Measurements from ENCODE around the gene KDM4D.
A peak's percentile ranks its signal among the peaks of the same experiment; 100 is the strongest.

KDM4D gene

DNA sequence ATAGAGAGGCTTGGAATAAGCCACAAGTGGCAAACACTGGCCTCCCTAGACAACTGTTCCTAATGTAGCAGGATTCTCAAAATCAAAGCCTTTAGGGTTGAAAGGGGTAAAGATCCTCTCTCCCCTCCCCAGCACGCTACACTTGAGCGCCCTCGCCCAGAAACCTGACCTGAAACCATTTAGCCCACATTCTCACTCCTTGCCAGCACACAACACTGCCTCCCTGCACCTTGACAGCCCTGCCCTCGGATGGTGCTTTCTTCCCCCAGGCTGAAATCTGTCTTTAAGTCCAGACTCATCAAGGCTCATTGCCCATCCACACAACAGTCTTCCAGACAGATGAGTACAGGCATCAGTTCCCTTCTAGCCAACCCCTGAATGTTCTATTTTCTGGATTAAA lies 26.7 kb upstream of the KDM4D start:
- Histone ChIP-seq H3K79me2 (ENCODE audit: insufficient read depth, low read length) (no peaks in the 10 kb centered on the region), H3K27me3 (ENCODE audit: insufficient read depth, low read length, poor library complexity) (no peaks in the 10 kb centered on the region), H4K20me1 (ENCODE audit: insufficient read depth, low read length) (no peaks in the 10 kb centered on the region), H2AFZ (ENCODE audit: low read depth, low read length) (no peak overlapping the region), H3K9me3 (ENCODE audit: insufficient read depth, low read length, severe bottlenecking) (no peaks in the 10 kb centered on the region), H3K36me3 (ENCODE audit: insufficient read depth, low read length) (no peaks in the 10 kb centered on the region), H3K4me3 (ENCODE audit: low read depth in 1 of 2, low read length in 2 of 2) (no peak overlapping the region), H3K4me2 (ENCODE audit: insufficient read depth, low read length) (no peak overlapping the region), H3K9ac (ENCODE audit: low read depth, low read length) (no peak overlapping the region), H3K27ac (ENCODE audit: low read length) (no peak overlapping the region), H3K4me1 (ENCODE audit: insufficient read depth, low read length) (no peaks in the 10 kb centered on the region)
- TF ChIP-seq, protein P1, sequence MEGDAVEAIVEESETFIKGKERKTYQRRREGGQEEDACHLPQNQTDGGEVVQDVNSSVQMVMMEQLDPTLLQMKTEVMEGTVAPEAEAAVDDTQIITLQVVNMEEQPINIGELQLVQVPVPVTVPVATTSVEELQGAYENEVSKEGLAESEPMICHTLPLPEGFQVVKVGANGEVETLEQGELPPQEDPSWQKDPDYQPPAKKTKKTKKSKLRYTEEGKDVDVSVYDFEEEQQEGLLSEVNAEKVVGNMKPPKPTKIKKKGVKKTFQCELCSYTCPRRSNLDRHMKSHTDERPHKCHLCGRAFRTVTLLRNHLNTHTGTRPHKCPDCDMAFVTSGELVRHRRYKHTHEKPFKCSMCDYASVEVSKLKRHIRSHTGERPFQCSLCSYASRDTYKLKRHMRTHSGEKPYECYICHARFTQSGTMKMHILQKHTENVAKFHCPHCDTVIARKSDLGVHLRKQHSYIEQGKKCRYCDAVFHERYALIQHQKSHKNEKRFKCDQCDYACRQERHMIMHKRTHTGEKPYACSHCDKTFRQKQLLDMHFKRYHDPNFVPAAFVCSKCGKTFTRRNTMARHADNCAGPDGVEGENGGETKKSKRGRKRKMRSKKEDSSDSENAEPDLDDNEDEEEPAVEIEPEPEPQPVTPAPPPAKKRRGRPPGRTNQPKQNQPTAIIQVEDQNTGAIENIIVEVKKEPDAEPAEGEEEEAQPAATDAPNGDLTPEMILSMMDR (IDR thresholded peaks at IDR 0.05; ENCODE audit: borderline replicate concordance, extremely low read depth, low read length, poor library complexity, severe bottlenecking) = no peak
- no peak for TF ChIP-seq EZH2 (IDR thresholded peaks at IDR 0.05; ENCODE audit: borderline replicate concordance, low read depth, low read length, severe bottlenecking)
- ATAC-seq (ENCODE audit: insufficient read depth, low read depth) = no peak
- no peak for DNase-seq

DNA sequence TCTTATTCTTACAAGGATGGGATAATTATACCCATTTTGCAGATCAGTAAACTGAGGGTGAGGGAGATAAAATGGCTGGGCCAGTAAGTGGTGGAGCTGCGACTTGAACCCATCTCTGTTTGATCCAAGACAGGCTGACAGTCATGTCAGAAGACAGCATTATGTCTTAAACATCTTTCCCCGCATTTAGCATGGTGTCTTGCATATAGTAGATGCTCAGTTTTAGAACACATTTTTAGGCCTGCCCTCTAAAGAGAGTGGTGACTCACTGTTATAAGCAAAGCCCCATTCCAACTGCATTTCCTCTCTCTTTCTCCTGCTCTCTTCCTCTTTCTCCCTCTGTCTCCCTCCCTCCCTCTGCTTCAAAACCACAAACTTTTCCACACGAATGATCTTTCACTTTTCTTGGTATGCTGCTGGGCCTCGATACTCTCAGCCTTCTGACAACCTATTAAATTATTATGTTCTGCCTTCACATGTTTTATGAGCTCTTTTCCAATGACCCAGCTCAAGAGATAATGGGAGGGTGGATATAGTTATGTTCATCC lies 25.4 kb upstream of the KDM4D start:
- no peak overlapping the region for H3K9ac ChIP-seq (ENCODE audit: low read depth, low read length)
- no peak overlapping the region for H2AFZ ChIP-seq (ENCODE audit: low read depth, low read length)

DNA sequence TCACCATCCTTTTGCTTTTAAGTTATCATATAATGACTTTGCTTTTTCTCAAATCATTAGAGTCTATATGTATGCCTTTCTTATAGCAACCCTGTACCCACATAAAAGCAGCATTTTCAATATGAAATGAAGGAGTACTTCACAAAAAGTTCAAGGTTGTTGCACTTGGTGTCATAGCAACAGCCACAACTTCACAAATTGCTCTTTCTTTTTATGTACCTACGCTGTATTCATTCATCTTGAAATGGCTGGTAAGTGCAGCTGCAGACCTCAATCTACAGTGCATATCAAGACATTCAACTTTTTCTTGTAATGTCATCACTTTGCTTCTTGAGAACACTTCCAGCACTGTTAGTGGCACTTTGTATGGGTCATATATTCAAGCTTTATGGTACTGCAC lies 18.8 kb upstream of the KDM4D start:
- no peak overlapping the region for H3K4me3 ChIP-seq (ENCODE audit: low read depth in 1 of 2, low read length in 2 of 2)
- peak; percentile 48 for ATAC-seq (ENCODE audit: insufficient read depth, low read depth)
- TF ChIP-seq, protein P1 (IDR thresholded peaks at IDR 0.05; ENCODE audit: borderline replicate concordance, extremely low read depth, low read length, poor library complexity, severe bottlenecking) = no peak
- TF ChIP-seq EZH2 (IDR thresholded peaks at IDR 0.05; ENCODE audit: borderline replicate concordance, low read depth, low read length, severe bottlenecking) = no peak

More for the DNA sequence above, 25.4 kb upstream of the KDM4D start:
- H3K4me3 ChIP-seq (ENCODE audit: low read depth in 1 of 2, low read length in 2 of 2) = no peak overlapping the region
- DNase-seq (no peak), ATAC-seq (ENCODE audit: insufficient read depth, low read depth) (no peak)
- no peak overlapping the region for H3K27ac ChIP-seq (ENCODE audit: low read length)
- H3K79me2 ChIP-seq (ENCODE audit: insufficient read depth, low read length) = no peaks in the 10 kb centered on the region
- H4K20me1 ChIP-seq (ENCODE audit: insufficient read depth, low read length) = no peaks in the 10 kb centered on the region
- H3K36me3 ChIP-seq (ENCODE audit: insufficient read depth, low read length) = no peaks in the 10 kb centered on the region
- no peak overlapping the region for H3K4me2 ChIP-seq (ENCODE audit: insufficient read depth, low read length)
- no peaks in the 10 kb centered on the region for H3K4me1 ChIP-seq (ENCODE audit: insufficient read depth, low read length)
- no peaks in the 10 kb centered on the region for H3K27me3 ChIP-seq (ENCODE audit: insufficient read depth, low read length, poor library complexity)
- TF ChIP-seq EZH2 (IDR thresholded peaks at IDR 0.05; ENCODE audit: borderline replicate concordance, low read depth, low read length, severe bottlenecking) = no peak
- TF ChIP-seq, protein P1 (IDR thresholded peaks at IDR 0.05; ENCODE audit: borderline replicate concordance, extremely low read depth, low read length, poor library complexity, severe bottlenecking) = no peak
- H3K9me3 ChIP-seq (ENCODE audit: insufficient read depth, low read length, severe bottlenecking) = no peaks in the 10 kb centered on the region

More for the DNA sequence above, 18.8 kb upstream of the KDM4D start:
- no peaks in the 10 kb centered on the region for H3K79me2 ChIP-seq (ENCODE audit: insufficient read depth, low read length)
- no peaks in the 10 kb centered on the region for H3K27me3 ChIP-seq (ENCODE audit: insufficient read depth, low read length, poor library complexity)
- no peak for DNase-seq
- H3K36me3 ChIP-seq (ENCODE audit: insufficient read depth, low read length) = peaks cover 7% of the 10 kb centered on the region; the same call in 1 of the 2 replicates
- H3K9me3 ChIP-seq (ENCODE audit: insufficient read depth, low read length, severe bottlenecking) = no peaks in the 10 kb centered on the region
- no peaks in the 10 kb centered on the region for H4K20me1 ChIP-seq (ENCODE audit: insufficient read depth, low read length)
- no peak overlapping the region for H3K4me2 ChIP-seq (ENCODE audit: insufficient read depth, low read length)
- no peak overlapping the region for H2AFZ ChIP-seq (ENCODE audit: low read depth, low read length)
- no peak overlapping the region for H3K9ac ChIP-seq (ENCODE audit: low read depth, low read length)
- H3K4me1 ChIP-seq (ENCODE audit: insufficient read depth, low read length) = no peaks in the 10 kb centered on the region
- no peak overlapping the region for H3K27ac ChIP-seq (ENCODE audit: low read length)
